Hematopoietic multipotent progenitor cell treated with erythropoietin and hydrocortisone succinate and interleukin-3 and kit ligand, for 4 days (in vitro differentiated cells): ENCODE data around the gene DBR1.
"Not testable (repeated sequence)": the region's sequence is repeated elsewhere in the genome, so short reads cannot be mapped to it uniquely, and the experiment has no call there.

Experiments
- DNase-seq: peaks from one replicate; pipeline ENCODE4 v3.0.0-alpha.2; 2015

DBR1 gene

DNA sequence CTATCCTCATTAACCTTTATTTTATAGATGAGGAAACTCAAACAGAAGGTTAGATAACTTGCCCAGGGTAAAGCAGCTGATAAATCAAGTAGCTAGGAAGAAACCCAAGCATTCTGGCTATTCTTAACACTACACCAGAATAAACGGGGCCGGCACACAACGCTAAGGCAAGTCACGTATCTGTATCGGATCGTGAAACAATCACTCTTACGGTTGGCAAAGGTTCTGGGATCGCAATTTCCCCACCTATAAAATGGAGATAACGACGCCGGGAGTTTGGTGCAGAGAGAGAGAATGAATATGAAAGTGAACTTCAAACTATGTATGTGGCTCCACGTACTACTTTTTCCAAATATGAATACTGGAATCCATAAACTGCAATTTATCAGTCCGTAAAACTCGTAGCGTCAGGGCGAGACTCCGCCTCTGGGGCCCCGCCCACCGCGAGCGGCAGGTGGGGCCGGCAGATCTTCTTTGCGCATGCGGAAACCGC, 12.1 kb upstream of the DBR1 start:
- DNase-seq = peak; percentile 97

DNA sequence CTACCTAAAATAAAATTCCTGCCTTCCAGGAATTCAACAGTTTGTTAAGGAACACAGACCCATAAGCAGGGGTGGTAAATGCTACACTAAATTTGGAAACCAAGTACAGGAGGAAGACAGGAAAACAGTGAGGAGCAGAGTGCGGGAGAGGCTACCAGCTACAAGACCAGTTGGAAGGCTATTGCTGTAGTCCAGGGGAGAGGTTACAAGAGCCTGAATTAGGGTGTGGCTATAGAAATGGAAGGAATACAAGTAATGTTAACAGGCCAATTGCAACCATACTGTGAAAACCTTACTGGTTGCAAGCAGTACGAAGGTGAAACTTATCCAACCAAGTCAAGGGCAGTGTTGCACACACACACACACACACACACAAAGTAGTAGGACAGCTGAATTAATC, 11.5 kb upstream of the DBR1 start:
- peak; percentile 53 for DNase-seq

DNA sequence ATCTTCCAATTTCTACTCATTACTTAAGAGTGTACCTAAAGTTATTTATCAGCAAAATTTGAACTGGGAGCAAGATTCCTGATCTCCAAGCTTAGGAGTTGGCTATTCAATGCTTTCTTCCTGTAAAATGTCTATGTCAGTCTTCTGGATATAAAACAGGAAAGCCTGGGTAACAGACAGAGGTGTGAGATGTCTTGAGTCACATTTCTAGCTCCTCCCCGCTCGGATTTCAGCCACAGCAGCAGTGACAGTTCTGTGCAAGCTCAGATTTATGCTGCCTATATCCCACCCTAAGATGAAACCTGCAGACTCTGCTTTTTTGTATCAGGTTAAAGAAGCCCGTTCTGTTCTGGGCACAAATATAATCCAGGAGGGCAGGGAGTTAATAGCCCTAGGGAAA, 10.3 kb upstream of the DBR1 start:
- no peak for DNase-seq

DNA sequence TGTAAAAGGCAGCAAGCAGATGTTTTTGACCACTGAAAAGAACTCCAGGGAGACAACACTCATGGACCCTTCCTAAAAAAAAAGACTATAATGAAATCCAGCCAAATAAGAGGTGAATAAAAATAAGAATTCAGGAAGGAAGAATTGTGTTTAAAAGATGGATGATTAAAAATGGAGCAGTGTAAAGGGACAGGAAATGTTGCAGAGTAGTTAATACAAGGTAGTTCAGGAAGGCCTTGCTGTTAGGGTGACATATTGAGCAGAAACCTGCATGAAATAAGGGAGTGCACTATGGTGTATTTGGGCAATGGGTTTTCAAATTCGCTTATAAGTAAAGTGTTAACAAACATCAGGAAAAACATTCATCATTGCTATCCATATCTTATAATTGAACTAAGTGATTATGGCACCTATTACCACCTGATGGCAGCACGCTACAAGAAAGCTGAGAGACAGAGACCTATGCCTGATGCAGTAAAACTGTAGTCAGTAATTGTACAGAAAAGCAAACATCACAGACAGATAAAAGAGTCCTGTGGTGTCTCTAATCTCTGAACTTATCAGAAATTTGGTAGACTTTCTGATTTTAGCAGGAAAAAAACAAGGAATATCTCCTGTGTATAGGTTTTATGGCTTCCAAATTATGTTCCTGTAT, 5.8 kb upstream of the DBR1 start:
- DNase-seq = peak; percentile 86

DNA sequence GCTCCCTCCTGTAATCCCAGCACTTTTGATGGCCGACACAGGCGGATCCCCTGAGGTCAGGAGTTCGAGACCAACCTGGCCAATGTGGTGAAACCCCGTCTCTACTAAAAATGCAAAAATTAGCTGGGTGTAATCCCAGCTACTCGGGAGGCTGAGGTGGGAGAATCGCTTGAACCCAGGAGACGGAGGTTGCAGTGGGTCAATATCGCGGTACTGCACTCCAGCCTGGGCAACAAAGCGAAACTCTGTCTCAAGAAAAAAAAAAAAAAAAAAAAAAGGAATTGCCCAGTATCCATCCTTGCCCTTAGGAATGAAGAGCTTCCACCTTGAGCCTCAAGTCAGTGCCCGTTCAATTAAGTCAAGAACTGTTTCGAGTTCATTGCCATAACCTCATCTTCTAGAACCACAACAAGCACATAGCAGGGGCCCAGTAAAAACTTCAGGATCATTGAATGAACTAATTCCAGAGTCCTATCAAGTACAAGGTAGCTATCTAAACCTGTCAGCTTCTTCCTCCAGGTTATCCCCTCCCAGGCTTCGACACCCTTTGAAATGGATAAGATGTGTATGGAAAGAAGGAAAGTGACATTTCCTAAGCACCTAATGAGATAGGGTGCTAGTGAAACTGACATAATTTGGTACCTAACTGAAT, 826 bp downstream of the DBR1 start:
- DNase-seq = no peak

DNA sequence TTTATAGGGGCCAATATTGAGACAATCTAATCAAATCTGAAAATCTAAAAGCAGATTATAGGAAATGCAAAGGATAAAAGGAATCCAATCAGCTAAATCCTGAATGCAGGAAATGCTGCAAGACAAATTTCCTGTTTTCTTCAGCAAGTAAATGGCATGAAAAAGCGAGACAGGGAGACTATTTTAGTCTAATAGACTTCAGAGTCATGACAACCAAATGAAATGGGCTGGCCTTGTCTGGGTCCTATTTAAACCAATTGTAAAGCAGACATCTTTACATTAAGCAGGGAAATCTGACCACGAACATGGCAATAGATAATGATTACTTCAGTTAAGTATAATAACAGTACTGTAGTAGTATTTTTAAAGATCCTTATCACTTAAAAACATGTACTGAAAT, 2.1 kb downstream of the DBR1 start:
- DNase-seq = peak; percentile 25

DNA sequence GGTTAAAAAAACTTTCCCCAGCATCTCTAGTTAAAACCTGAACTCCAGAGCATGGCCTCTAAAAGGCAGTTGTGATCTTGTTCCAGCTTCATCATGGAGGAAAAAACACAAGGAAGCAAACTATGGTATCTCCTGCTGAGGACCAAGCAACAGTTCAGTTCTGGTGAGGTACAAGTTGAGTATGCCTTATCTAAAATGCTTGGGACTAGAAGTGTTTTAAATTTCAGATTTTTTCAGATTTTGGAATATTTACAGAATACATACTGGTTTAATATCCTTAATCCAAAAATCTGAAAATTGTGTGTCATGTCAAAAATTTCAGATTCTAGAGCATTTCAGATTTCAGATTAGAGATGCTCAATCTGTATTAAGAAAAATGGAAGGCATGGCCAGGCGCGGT, 9.7 kb downstream of the DBR1 start:
- no peak for DNase-seq

DNA sequence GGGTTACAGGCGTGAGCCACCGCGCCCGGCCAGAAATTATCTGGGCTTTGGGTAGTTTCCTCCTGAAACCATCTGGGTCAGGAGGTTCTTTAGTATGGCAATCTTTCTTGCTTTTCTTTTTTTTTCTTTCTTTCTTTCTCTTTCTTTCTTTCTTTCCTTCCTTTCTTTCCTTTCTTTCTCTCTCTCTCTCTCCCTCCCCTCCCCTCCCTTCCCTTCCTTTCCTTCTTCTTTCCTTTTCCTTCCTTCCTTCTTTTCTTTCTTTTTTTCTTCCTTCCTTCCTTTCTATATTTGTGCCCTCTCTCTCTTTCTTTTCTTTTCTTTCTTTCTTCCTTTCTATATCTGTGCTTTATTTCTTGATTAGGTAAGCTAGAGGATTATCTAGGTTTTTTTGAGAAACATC, 17.0 kb downstream of the DBR1 start:
- DNase-seq = no peak

- DNase-seq = no peak
Observed at GRCh38 chr3:138154534-138154933, 20.2 kb downstream of the DBR1 start.

DNA sequence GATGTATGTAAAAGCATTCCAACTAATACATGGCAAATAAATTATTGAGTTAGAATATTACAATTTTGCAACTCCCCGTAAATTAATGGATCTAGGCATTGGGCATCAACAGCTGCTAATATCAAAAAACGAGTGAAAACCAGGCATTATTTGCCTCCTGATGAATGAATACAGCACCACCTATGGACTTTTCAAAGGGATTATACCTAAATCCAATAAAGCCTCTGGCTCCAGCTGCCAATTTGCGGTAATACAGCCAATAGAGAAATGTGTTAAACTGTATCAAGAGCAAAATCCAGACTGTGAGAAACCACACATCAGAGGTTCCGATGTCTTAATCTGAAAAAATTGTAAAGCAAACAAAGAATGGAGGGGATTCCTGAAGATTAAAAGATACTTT, 26.2 kb downstream of the DBR1 start:
- peak; percentile 16 for DNase-seq

DNA sequence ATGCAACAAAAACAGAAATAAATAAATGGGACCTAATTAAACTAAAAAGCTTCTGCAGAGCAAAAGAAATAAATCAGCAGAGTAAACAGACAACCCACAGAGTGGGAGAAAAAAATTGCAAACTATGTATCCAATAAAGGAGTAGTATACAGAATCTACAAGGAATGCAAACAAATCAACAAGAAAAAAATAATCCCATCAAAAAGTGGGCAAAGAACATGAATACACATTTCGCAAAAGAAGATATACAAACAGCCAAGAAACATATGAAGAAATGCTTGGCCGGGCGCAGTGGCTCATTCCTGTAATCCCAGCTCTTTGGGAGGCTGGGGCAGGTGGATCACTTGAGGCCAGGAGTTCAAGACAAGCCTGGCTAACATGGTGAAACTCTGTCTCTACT, 32.5 kb downstream of the DBR1 start:
- DNase-seq = not testable (repeated sequence)

DNA sequence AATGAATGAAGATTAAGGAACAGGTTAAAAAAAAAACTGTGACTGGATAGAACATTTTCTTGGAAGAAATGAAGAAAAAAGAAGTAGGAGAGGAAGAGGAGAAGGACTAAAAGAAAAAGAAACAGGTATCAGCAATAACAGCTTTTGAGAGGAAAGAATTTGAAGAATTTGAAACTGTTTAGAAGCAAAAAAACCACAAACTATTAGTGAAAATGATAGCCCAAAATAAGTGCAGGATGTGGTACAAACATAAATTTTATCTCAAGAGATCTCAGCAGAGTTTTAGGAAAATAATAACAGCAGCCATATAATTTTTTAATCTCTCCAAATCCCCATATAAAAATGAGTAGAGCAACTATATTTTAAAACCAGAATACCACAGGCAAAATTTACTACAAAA, 33.8 kb downstream of the DBR1 start:
- DNase-seq = no peak

GRCh38 chr3:138139691-138140090, 35.0 kb downstream of the DBR1 start:
- no peak for DNase-seq

- peak; percentile 15 for DNase-seq
Observed at GRCh38 chr3:138137861-138138260, 36.9 kb downstream of the DBR1 start.

DNA sequence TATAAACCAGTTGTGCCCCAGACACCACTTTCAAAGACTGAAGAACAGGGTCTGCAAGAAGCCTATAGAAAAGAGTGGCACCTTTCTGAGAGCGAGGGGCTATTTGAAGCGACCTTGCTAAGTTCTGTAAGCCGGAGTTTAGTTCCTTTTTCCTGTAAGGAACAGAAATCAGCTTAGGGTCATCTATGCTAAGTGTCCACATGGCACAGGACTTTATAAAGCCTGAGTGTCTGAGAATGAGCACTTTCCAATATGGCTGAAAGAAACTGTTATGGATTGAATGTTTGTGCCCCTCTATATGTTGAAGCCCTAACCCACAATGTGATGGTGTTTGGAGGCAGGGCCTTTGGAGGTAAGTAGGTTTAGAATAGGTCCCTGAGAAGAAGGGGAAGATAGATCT, 38.5 kb downstream of the DBR1 start:
- DNase-seq = no peak

DNA sequence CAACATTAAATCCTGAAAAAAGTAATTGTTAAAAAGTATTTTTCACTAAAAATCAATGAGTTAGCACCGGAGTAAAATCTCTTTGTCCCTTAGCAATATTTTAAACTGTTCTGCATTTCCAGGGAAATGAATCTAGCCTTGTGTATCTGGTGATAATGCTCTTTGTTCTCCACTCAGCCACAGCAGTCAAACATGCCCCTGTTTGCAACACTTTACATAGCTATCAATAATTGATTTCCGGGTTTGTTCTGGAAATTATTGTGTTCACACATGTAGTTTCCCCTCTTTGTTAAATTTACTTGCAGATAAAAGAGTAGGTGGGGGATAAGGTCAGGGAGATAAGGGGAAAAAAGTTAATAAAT, 38.9 kb downstream of the DBR1 start:
- no peak for DNase-seq

DNA sequence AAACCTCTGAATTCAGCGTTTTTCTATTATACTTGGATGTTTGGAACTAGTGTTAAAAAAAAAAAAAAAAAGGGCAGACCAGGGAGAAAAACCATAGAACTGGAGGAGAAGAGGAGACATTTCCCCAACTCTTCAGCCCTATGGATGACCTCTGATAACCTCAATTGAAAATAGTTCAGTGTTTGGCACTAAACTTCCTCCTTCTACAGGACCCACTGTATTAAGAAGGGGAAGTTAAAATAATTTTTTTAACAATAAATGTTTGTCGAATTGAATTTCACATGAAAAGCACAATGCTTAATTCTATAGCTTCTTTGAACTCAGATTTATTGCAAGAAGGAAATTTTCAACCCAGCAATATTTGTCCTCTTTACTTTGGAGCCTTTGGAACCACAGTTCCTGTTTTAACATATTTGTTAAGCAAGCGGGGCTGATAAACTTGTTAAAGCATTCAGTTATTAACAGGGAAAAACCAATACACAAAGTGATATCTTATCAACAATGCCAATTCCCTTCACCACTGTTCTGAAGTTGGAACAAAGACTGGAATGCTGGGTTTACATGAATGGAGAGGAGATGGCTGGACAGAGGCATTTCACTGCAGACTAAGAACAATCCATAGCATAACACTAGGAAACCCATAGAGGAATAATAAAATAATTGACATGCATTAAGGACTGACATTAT, 39.4 kb downstream of the DBR1 start:
- peak; percentile 64 for DNase-seq

GRCh38 chr3:138132239-138132638, 42.5 kb downstream of the DBR1 start, which contains the start of gene A4GNT:
Gene A4GNT, minus strand, starts transcription at chr3:138132390. Its CDS starts 1,134 bp downstream, at chr3:138131256.
- DNase-seq = no peak

DNA sequence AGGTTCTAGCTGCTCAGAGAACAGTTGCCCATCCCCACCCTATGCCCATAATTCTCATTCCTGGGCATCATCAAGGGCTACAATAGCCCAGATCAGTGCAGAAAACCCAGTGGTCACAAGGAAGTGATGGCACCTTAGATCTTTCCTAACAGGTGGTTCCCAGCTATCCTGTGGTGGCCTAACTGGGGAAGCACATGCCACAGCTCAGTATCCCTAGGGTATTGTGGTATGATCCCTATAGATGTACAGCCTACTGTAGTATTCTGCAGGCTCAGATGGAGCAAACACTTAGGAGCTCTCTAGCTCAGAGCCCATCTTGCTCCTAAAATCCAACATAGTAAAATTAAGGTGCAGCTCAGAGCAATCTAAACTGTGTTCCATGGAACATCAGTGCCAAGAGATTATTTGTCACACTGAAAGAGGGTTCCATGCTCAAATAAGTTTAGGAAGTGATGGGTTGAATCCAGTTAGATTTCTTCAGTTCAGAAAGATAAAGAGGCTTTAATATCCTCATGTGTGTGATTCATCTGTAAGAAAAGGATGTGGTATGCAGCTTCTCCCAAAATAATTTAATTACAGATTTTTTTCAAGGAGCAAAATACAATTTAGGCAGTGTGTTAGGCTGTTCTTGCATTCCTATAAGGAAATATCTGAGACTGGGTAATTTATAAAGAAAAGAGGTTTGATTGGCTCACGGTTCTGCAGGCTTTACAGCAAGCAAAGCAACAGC, 46.9 kb downstream of the DBR1 start:
- no peak for DNase-seq

GRCh38 chr3:138125548-138126221, 49.0 kb downstream of the DBR1 start:
- DNase-seq = peak; percentile 47

- no peak for DNase-seq
Observed at GRCh38 chr3:138124706-138125355, 49.9 kb downstream of the DBR1 start.

DNA sequence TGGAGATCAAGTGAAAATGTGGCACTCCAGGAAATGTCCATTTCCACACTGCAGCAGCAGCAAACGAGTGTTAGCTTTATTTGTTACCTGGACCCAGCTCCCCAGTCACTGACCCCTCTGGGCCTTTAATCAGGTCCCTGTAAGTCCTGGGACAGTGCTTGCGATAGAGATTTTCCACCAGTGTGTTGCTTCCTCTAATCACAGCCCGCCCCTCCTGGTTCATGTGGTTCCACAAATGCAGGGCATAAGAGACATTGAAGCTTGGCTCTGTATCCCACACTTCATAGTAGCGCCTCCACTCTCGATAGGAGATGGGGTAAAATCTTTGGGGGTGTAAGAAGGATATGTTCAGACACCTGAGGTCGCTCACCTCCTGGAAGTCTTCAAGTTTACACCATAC, 50.5 kb downstream of the DBR1 start:
- DNase-seq = no peak
